ENCODE data around the gene LARP1.

The LARP1 gene

DNA sequence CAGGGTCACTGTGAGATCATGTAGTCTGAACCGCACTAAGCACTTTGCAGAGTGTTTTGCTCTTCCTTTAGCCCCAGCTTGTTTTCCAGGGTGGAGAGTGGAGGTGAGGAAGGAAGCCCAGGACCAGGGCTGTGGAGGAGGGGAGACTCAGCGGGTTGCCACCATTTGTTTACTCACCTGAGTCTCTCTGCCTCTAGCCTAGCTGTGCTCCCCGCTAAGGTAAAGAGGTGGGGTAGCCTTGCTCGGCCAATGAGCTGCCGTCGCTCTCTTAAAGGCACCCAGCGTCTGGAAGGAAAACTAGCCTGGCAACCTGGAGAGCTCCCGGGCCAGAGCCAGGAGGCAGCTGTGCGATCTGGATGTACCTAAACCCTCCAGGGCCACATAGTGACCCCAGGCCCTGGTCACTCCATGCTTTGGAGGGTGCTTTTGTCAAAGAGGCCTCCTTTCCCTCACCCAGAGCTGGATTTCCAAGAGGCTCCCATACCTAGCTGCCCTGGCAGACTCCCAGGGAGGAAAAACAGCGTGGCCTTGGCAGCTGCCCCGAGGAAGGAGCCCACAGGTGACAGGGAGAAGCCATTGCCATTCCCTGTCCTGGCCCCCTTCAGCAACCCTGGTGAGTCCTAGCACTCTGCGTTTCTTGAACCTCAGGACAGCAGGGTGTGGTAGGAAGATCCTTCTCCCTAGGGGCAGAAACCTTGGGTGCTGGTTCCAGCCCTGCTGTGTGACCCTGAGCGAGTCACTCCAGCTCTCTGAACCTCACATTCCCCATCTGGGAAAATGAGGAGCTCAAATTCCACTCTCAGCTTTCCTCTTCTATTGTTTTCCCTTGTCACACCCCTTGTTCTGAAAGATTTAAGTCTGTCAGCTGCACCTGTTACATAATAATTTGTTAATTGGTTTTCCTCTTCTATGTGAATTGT lies 42.4 kb upstream of the LARP1 start:
- TF ChIP-seq, protein P1, sequence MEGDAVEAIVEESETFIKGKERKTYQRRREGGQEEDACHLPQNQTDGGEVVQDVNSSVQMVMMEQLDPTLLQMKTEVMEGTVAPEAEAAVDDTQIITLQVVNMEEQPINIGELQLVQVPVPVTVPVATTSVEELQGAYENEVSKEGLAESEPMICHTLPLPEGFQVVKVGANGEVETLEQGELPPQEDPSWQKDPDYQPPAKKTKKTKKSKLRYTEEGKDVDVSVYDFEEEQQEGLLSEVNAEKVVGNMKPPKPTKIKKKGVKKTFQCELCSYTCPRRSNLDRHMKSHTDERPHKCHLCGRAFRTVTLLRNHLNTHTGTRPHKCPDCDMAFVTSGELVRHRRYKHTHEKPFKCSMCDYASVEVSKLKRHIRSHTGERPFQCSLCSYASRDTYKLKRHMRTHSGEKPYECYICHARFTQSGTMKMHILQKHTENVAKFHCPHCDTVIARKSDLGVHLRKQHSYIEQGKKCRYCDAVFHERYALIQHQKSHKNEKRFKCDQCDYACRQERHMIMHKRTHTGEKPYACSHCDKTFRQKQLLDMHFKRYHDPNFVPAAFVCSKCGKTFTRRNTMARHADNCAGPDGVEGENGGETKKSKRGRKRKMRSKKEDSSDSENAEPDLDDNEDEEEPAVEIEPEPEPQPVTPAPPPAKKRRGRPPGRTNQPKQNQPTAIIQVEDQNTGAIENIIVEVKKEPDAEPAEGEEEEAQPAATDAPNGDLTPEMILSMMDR (conservative IDR thresholded peaks at IDR 0.05), result no peak
- TF ChIP-seq ZFX (IDR thresholded peaks at IDR 0.05), result no peak

DNA sequence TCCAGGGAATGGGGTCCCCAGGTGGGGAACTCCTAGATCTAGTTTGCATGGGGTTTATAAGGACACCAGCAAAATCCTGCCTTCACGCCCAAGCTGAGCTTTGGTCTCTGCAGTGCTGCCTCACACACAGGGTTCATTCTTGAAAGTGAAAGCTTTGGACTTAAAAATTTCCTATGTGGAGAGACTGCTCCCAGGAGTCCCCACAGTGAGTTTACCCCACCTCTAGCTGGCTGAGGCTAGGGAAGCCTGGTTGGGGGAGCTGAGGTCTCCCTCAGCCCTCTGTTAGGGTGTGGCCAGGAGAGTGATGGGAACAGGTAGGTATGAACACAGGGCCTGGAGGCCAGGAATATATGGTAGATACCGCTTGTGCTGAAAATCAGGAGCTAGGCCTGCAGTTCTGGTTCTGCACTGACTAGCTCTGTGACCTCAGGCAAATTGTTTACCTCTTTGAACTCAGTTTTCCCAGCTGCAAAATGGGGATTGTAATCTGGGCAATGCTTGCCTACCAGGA lies 41.5 kb upstream of the LARP1 start:
- H3K27ac ChIP-seq, result peak overlapping the region; percentile 84
- no peak for TF ChIP-seq ZFX (IDR thresholded peaks at IDR 0.05)
- TF ChIP-seq, protein P1 (conservative IDR thresholded peaks at IDR 0.05), result no peak

More for the DNA sequence above, 42.4 kb upstream of the LARP1 start:
- H3K27ac ChIP-seq, result peak overlapping the region; percentile 84

DNA sequence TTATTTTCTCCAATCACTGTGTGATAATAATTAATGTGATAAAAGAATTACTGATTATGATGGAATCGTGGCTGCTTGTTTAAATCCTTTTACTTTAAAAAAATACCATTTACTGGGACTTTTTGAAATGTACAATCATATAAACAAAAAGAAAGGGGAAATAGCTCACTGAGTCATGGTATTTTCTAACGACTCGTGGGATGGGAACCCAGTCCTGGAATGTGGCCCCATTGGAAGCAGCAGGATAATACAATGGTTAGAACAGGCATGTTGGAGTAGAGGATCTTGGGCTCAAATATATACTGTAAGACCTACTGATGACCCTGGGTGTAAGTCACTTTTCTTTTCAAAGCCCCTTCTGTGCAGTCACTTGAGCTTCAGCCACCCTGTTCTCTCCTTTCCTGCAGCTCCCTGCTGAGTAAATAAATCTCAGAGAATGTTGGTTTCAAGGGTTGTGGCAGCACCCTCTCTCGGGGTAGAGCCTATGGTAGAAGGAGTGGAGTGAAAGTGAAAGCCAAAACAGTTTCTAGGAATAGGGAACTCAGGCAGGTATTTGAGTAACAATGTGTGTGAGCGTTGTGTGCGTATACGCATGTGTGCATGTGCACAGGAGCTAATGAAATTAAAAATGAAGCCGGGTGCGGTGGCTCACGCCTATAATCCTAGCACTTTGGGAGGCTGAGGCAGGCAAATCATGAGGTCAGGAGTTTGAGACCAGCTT lies 40.8 kb upstream of the LARP1 start:
- no peak for TF ChIP-seq ZFX (IDR thresholded peaks at IDR 0.05)
- TF ChIP-seq, protein P1 (conservative IDR thresholded peaks at IDR 0.05), result no peak
- peak overlapping the region; percentile 17; the same call in 1 of the 2 replicates for H3K27ac ChIP-seq

DNA sequence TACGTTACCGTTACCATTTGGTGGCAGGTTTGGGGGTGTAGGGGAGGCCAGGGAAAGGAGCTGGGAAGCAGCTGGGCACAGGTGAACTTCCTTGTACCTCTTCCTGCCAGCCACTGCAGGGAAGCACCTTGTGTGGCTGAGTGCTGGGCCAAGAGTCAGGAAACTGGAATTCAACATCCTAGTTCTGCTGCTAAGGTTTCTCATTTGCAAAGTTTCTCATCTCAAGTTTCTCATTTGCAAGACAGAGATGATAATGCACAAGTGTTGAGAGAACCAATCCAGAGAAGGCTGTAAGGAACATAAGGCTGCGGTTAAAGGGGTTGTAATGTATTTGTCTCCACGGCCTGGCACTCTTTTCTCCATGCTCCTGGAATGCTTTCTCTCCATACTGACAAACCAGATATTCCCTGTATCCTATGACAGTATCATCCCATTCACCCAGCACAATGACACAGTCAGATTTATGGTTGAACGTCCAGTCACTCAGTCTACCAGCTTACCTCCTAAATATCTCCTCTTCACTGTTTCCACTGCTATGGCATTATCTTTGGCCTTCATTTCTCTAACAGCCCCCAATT lies 33.6 kb upstream of the LARP1 start:
- H3K27ac ChIP-seq, result no peak overlapping the region
- TF ChIP-seq, protein P1 (conservative IDR thresholded peaks at IDR 0.05), result no peak
- no peak for TF ChIP-seq ZFX (IDR thresholded peaks at IDR 0.05)

DNA sequence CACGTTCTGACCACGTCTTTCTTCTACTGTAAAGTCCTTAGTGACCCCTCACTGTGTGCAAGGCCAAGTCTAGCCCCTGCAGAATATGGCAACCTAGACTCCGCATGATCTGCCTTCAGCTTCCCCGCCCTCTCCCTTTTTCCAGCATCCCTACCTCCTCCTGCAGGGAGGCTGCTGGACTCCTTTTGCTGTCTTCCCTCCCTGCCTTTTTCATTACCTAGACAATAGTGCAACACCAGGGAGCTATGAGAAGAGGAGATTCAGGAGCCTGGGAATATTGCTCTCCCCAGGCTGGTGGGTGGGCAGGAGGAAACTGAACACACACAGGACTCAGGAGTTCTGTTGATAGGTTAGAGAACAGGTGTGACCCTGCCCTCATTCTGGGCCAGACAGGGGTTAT lies 33.1 kb upstream of the LARP1 start:
- H3K27ac ChIP-seq, result no peak overlapping the region
- TF ChIP-seq, protein P1 (conservative IDR thresholded peaks at IDR 0.05), result no peak
- TF ChIP-seq ZFX (IDR thresholded peaks at IDR 0.05), result no peak

DNA sequence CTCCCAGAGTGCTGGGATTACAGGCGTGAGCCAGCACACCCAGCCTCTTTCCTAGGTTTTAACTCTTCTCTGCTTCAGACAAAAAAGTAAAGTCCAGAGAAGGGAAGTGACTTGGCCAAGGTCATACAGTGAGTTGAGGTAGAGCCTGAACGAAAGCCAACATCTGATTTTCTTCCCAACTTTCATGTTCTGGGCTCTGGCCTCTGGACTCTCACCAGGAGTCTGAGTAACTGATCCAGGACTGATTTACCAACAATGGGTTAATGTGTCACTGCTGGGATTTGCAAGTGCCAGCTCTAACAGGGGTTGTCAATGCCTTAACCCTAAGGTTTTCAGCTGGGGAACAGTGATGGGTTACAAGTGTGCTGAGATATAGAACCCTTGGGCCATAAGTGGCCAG lies 32.2 kb upstream of the LARP1 start:
- no peak for TF ChIP-seq ZFX (IDR thresholded peaks at IDR 0.05)
- TF ChIP-seq, protein P1 (conservative IDR thresholded peaks at IDR 0.05), result no peak
- H3K27ac ChIP-seq, result peak overlapping the region; percentile 69; the same call in 1 of the 2 replicates
